Measurements from ENCODE around the gene PLA2G7.
"Not testable (repeated sequence)": the region's sequence is repeated elsewhere in the genome, so short reads cannot be mapped to it uniquely, and the experiment has no call there.

Gene PLA2G7

DNA sequence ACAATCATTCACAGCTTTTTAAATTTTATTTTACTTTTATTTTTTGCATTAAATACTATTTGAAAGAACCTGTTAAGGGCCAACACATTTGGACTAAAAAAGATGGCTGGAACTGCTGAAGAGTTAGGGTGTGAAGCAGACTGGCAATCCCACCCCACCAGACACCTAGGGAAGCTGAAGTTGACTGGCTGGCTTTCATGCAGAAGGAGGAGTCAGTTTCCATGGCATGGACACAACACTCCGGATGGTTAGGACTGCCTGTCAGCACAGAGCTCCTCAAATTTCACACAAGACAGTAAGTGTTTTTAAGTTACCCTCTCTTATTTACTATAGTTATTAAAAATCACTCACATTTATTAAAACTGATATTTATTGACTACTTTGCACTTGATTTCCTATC is 11.5 kb upstream of the PLA2G7 start, which contains the start of gene ANKRD66:
TSS of gene ANKRD66 (plus strand) at position 238 of the 400 bp plus-strand sequence. CDS start 5,016 bp downstream, outside the sequence.
- no peak for DNase-seq

DNA sequence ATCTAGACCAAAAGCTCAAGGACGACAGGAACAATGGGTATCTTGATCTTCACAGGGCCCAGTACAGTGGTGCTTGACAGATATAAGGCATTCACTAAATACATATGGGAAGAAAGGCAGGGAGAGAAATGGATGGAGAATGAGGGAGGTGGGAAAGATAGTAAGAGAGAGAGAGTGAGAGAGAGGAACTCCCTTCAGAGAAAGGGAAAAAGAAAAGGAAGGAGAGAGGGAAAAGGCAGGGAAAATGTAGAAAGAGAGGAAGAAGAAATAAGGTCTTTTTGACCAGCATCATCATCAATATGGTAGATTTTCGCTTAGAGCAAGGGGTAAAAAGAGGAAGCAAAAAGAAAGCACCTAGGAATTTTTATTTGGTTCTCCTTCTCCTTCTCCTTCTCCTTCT is 10.8 kb upstream of the PLA2G7 start:
- DNase-seq = no peak

DNA sequence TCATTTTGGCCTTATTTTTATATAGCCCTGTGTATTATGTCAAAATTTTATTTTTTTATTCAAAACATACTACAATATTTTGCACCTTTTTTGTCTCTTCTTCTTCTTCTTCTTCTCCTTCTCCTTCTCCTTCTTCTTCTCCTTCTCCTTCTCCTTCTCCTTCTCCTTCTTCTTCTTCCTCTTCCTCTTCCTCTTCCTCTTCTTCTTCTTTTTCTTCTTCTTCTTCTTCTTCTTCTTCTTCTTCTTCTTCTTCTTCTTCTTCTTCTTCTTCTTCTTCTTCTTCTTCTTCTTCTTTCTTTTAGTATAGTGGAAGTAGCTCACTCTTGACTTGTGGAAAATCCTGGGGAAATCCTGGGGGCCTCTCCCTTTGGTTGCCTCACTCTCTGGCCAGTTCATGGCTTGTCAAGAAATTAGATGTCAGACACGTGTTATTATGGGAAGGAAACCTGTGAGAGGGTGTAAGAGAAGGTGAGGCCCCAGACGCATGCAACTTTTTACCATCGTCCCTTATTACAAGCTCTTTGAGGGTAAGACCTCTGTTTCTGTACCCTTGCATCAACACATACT is 9.1 kb upstream of the PLA2G7 start:
- DNase-seq = not testable (repeated sequence)

DNA sequence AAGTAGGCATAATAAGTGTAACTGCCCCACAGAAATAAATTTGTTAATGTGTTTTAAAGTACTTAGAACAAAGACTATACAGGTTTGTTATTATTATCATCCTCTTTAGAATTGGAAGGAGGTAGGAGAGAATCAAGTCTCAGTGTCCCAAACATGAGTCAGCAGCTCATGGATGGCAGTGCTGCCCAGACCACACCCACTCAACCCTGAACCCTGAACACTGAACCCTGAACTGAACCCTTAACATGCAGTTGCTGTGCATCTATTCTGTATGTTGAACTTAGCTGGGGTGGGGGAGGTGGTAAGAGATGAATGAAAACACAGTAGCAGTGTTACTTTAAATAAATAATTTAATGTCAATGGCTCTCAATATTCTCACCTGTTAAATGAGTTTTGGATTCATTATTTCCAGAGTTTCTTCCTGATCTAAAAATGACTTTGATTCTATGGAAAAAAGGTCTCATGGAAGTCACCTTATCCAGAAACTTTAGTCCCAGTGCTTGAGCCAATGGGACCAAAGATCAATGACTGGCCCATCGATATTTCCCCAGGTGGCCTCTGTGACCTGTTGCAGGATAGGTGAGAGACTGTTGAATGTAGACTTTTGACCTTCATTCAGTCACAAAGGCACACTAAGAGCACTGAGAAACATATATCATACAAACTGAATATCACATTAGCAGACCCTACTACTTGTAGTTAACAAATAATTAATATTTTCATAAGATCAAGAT is 8.4 kb upstream of the PLA2G7 start:
- DNase-seq = no peak

DNA sequence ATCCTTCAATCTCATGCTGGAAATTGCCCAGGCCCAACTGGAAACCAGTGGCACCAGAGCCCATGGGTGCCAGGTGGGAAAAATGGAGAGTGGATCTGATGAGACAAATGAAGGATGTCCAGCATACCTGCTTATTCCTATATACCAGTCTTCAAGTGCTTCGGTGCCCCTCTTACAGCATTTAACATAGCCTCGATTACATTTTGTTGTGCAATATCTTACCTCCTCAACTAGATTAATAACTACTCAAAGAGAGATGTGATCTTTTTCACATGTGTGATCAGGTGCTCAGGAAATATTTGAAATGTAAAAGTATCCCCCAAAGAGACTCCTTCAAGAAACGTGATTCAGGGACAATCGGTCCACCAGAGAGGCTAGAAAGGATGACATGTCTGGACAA is 6.7 kb upstream of the PLA2G7 start:
- DNase-seq = no peak

DNA sequence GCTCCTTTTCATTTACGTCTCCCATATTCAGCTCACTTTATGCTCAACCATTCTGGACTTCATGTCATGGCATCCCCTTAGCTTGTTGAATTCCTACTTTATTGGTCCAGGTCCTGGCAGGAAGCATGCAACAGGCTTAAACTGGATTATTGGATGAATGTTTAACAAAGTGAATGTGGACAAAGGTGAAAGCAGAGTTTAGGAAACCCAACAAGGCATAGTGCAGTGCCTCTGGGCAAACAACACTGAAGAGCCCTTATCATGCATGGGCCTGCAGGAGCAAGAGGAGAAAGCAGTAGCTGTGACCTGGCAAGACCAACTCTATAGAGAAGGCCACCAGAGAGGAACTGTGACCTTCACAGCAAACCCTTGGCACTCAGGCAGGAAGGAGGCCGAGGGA is 6.3 kb upstream of the PLA2G7 start:
- no peak for DNase-seq

DNA sequence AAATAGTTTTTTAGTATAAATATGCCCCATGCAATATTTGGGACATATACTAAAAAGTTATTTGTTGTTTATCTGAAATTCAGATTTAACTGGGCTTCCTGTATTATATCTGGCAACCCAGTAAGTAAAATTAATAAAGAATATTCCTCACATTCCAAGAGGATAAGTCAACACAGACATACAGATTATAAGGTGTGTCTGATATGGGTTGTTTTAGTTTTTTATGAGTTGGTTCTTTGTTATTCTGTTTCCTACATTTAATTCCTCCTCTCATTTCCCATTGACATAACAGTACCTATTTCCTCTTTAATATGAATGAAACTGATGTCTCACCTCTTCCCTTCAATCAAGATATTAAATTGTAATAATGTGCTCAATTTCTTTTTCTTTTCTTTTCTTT is 1.7 kb upstream of the PLA2G7 start:
- DNase-seq = no peak

DNA sequence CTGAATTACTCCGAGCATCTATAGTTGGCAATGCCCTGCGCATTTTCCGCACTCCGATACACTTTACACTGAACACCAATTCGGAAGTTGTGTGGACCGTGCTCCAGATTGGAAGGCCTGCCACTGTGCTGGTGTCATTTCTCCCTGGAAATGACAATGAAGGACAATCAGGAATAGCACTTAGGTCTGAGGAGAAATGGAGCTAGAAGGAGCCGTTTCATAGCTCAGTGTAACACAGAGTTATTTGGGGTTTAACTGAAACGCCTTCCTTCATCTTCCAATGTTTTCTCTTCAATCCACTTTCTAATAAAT is 501 bp upstream of the PLA2G7 start:
- DNase-seq = no peak

DNA sequence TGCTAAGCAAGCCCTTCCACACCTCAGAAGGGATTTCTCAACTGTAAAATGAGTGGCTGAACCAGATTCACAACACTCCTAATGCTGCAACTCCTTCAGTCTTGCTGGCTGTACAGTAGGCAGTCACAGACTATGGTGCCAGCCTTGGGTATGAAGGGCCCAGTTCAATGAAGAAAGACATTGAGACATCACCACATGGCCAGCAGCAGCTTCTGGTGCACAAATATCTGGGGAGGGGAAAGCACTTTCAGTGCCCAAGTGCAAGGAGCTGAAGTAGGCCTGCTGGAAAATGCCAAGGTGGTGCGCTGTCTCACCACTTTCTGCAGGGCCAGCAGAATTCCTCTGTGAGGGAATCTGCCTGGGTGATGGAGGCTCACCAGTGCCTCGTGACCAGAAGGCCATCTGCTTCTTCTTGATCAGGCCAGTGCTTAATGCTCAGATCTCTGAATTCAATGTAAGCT is 1.8 kb downstream of the PLA2G7 start:
- DNase-seq = no peak

DNA sequence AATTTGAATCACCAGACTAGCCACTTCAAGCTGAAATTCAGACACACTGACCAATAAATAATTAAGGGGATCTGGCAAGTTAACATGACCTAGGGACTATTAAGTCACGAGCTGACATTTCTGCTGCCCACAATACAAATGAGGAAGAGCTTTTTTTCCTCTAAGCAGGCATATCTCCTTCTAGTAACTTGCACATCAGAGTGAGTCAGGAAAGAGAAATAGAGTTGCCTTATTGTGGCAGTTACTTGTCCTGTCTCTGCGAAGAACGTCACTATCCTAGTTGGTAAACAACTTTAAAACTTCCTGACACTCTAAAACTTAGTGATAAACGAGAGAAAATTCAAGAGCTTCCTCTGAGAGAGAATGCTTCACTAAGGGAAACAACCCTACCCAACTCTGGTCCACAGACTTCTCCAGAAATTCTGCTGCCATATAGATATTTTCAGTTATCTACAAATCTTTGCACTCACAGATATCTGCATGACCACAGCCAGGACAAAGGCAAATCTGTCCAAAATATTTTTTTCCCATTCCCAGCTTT is 4.2 kb downstream of the PLA2G7 start:
- DNase-seq = no peak

DNA sequence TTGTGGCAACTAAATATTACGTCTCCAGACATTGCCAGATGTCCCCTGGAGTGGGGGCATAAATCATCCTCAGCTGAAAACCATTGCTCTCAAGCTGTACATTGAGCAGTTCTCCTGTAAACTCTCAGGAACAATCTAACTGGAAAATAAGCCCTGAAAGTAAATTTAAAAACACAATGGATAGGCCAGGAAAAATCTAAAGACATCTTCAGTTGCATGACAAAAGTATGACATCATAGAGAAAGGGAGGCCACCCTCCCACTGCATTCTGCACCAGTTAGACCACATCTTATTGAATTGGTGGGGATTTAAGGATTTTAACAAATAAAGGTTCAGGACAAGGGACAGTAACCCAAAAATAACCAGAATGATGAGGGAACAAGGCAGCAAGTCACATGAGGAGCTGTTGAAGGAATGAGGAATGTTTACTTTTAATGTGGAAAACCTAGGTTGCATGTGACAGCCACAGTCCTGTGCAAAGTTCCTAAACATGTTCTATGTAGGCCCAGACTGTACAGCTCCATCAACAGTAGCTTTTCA is 5.3 kb downstream of the PLA2G7 start:
- no peak for DNase-seq

DNA sequence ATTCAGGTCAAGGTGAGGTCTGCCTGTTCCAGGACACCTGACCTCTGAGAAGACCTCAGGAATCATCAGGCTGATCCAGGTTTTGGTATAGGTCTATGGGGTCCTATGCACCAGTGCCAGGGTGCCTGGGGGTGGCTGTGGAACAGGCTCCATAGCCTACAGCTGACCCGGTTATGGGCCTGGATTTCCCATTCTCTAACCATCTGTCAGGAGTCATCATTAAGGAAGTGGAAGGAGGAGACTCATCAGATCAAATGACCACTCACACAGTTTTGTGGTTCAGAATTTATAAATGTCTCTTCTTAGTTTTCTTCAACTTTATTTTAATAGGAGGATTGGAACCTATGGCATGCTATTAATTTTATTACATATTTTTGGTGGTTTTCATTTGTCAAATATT is 14.8 kb downstream of the PLA2G7 start:
- no peak for DNase-seq

DNA sequence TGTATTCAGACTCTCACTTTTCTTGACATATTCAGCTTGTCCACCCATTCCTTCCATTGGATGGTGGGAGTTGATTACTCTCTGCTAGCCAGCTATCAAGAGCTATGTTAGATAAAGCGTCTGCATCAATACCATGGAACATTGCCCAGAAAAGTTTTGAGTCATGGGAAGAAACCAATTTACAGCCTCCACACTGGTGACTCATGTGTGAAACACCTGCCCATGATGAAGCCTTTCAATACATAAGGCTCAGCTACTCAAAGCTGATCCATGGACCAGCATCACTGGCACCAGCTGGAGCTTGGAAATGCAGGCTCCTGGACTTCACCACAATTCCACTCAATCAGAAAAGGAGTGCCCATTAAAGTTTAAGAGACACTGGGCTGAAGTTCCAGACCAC is 16.1 kb downstream of the PLA2G7 start:
- DNase-seq = no peak

DNA sequence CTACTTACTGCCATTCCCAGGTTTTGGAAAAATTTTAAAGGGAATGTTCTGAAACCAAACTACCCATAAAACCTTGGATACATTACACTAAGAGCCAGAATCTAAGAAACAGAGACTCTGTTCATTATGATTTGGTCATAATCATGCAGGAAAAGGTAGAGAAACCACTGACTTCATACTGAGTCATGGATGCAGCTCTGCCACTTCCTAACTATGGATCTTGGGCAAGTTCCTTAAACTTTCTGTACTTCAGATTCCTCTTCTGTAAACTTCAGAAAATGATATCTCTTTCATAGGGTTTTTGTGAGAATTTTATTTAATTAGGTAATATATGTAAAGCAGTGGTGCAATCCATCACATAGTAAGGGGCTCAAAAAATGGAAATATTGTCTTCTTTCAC is 20.0 kb downstream of the PLA2G7 start:
- DNase-seq = no peak

DNA sequence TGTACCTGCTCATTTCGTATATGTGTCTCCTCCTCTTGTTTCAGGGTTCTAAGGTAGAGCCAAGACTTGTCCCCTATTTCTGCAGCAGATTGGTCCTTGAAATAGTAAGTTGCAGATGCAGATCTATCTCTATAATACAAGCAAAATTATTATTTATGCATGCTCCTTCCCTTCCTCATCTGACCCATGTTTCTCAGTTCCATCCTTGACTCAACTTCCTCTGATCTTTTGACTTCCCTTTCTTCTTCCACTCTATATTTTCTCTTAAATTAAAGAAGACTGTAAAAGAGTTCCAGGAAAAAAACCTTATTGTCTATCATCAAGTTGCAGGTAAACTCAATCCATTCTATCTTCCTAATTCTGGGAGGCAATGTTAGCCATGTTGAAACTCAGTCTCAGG is 23.7 kb downstream of the PLA2G7 start:
- DNase-seq = no peak

DNA sequence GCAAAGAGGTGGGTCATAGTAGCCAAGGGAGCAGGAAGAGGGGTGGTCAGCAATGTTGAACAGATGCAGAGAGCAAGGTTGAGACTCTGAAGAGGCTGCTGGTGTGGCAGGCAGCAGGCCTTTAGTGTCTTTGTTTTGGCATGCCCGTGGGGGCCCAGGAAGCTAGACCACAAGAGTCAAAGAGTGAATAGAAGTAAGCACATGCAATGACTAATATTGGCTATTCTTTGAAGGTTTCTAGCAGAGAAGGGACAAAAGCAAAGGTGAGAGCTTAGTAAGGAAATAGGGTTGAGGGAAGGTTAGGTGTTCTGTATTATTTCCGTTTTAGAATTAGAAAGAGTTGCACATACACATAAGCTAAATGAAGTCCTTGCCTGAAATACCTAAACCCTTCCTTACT is 28.7 kb downstream of the PLA2G7 start:
- no peak for DNase-seq

DNA sequence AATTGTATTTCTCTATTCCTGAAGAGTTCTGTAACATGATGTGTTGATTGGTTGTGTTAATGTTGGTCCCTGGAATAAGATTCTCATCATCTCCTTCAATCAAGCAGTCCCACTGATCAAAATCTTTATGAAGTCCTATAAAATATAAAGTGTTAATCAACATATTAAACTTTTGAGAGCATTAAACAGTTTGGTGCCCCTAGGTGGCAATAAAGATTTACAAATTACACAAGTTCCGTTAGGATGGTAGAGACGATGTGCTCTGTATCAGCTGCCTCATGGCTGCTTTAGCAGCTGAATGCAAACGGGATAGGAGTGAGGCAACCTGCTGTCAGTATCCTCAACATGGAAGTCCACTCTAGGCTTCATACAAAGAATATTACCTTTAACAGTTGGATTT is 30.6 kb downstream of the PLA2G7 start:
- no peak for DNase-seq

DNA sequence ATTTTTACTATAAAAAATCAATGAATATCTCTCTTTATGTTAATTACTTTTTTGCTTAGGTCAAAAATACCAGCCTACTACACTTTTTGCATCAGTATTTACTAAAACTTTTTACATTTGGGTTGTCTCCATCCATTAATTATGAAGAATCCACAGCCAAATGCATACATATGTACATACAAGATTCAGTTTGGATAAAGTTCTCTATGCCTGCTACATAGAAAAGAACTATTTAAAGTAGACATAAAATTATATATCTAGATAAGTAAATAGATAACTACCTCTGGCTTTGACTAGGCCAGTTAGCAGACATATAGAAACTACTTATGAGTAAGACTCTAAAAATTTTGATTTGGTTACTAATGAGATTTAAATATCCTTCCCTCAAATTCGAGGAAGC is 35.2 kb downstream of the PLA2G7 start:
- DNase-seq = no peak

DNA sequence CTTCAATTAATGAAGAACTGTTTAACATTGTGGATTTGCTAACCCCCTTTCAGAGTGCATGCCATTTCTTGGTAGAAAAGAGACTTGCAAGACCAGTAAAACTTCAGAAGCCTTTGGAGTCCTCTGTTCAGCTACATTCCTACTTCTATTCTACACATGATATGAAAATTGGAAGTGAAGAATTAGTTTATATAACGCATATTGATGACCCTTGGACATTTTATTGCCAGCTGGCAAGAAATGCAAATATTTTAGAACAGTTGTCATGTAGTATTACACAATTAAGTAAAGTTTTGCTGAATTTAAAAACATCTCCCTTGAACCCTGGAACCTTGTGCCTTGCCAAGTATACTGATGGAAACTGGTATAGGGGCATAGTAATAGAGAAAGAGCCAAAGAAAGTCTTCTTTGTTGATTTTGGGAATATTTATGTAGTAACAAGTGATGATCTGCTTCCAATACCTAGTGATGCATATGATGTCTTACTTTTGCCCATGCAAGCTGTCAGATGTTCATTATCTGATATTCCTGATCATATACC is 44.2 kb downstream of the PLA2G7 start:
- DNase-seq = no peak

DNA sequence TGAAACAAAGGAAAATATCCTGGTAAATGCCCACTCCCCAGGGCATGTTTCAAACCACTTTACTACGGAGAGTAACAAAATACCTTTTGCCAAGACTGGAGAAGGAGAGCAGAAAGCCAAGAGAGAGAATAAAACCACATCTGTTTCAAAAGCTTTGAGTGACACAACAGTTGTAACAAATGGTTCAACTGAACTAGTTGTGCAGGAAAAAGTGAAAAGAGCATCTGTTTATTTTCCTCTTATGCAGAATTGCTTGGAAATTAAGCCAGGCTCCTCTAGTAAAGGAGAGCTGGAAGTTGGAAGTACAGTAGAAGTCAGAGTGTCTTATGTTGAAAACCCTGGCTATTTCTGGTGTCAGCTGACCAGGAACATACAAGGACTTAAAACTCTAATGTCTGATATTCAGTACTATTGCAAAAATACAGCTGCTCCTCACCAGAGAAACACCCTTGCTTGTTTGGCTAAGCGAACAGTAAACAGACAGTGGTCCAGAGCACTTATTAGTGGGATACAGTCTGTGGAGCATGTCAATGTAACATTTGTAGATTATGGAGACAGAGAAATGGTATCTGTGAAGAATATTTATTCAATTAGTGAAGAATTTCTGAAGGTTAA is 44.9 kb downstream of the PLA2G7 start:
- no peak for DNase-seq

DNA sequence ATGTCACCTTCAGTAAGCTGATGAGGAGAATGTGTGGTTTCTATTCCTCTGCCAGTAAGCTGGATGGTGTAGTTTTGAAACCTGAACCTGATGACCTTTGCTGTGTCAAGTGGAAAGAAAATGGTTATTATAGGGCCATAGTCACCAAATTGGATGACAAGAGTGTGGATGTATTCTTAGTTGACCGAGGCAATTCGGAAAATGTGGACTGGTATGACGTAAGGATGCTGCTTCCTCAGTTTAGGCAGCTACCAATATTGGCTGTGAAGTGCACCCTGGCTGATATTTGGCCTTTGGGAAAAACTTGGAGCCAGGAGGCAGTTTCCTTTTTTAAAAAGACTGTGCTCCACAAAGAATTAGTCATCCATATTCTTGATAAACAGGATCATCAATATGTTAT is 45.5 kb downstream of the PLA2G7 start:
- no peak for DNase-seq

DNA sequence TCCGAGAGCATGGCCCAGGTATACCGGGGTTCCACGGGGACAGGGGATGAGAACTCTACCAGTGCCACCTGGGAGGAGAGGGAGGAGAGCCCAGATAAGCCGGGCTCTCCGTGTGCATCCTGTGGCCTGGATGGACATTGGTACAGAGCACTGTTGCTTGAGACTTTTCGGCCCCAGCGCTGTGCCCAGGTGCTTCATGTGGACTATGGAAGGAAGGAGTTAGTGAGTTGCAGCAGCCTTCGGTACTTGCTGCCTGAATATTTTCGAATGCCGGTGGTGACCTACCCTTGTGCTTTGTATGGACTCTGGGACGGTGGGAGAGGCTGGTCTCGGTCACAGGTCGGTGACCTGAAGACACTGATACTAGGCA is 46.2 kb downstream of the PLA2G7 start:
- no peak for DNase-seq

DNA sequence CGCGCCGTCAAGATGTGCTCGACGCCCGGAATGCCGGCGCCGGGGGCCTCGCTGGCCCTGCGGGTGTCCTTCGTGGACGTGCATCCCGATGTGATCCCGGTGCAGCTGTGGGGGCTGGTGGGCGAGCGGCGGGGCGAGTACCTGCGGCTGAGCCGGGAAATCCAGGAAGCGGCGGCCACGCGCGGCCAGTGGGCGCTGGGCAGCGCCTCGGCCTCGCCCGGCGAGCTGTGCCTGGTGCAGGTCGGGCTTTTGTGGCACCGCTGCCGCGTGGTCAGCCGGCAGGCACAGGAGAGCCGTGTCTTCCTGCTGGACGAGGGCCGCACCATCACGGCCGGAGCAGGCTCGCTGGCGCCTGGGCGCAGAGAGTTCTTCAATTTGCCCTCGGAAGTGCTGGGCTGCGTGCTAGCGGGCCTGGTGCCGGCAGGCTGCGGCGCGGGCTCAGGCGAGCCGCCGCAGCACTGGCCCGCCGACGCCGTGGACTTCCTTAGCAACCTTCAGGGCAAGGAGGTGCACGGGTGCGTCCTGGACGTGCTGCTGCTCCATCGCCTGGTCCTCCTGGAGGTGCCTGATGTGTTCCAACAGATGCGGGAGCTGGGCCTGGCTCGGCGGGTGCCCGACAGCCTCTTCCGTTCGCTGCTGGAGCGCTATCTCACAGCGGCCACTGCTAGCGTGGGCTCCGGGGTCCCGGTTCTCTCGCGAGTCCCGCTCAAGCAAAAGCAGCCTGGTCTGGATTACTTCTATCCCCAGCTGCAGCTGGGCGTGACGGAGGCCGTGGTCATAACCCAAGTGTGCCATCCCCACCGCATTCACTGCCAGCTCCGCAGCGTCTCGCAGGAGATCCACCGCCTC is 46.8 kb downstream of the PLA2G7 start:
- no peak for DNase-seq

Measured in activated effector memory CD4-positive, alpha-beta T cell treated with anti-CD3 and anti-CD28 coated beads, Interleukin-2, amount 50 U/mL, for 16 hours (primary cell).